K562 (cell line): ENCODE data around the gene LDLRAD1. TPM values are rescaled to one million over a fixed set of nuclear protein-coding genes. Genes with fewer than 3 reads are reported as not detected.
A peak's percentile ranks its signal among the peaks of the same experiment; 100 is the strongest.

ENCODE experiments used
- BDP1 ChIP-seq: IDR thresholded peaks from 3 replicates; pipeline ENCODE4 v1.6.1; 2011; ENCODE audit not compliant: insufficient read length, insufficient read depth
- BHLHE40 ChIP-seq: IDR thresholded peaks from 2 replicates; pipeline ENCODE4 v1.6.1; 2011; ENCODE audit warnings: low read length, improper control_type of control experiment
- BRD4 ChIP-seq: fragments of 200-600 bp; sonication (generic); IDR thresholded peaks from 2 replicates; pipeline ENCODE4 v1.6.1; 2017; ENCODE audit warnings: inconsistent platforms
- CBX2 ChIP-seq: fragments of 200-600 bp; sonication (generic); IDR thresholded peaks from one replicate; pipeline ENCODE4 v1.6.1; 2012; ENCODE audit warnings: mild to moderate bottlenecking, low read length, inconsistent platforms; ENCODE audit not compliant: insufficient read depth, poor library complexity, severe bottlenecking
- ELF1 ChIP-seq: fragments of 200-800 bp; sonication (Bioruptor generic); IDR thresholded peaks from 2 replicates; pipeline ENCODE4 v1.6.1; 2016; ENCODE audit warnings: missing genetic modification characterization, missing compliant biosample characterization
- ERF ChIP-seq: fragments of 450-650 bp; formaldehyde crosslinking; IDR thresholded peaks from 2 replicates; pipeline ENCODE4 v1.4.0; 2020; ENCODE audit warnings: mild to moderate bottlenecking, mixed read lengths
- ETS2 ChIP-seq: IDR thresholded peaks from 2 replicates; pipeline ENCODE4 v1.6.1; 2016; ENCODE audit warnings: borderline replicate concordance, missing genetic modification characterization, mild to moderate bottlenecking, moderate library complexity, missing compliant biosample characterization; ENCODE audit not compliant: poor library complexity, severe bottlenecking
- FOXP1 ChIP-seq: sonication (generic); formaldehyde crosslinking; IDR thresholded peaks from 2 replicates; pipeline ENCODE4 v1.8.0; 2022; ENCODE audit warnings: mild to moderate bottlenecking, missing genetic modification reagents
- GABPB1 ChIP-seq: sonication (generic); formaldehyde crosslinking; IDR thresholded peaks from 2 replicates; pipeline ENCODE4 v1.8.0; 2022; ENCODE audit warnings: mild to moderate bottlenecking, missing genetic modification reagents
- HLTF ChIP-seq: fragments of 450-650 bp; IDR thresholded peaks from 2 replicates; pipeline ENCODE4 v1.6.1; 2016
- MYBL2 ChIP-seq, 2 experiments: fragments of 450-650 bp in 1 of 2; sonication (generic) in 1 of 2; formaldehyde crosslinking in 1 of 2; IDR thresholded peaks; 2 replicates each; pipeline versions ENCODE4 v1.6.1 to v1.8.1; 2017 to 2022; ENCODE audit warnings: borderline replicate concordance in 1 of 2, inconsistent platforms in 1 of 2, low read depth in 1 of 2, mild to moderate bottlenecking in 1 of 2, missing genetic modification reagents in 1 of 2, moderate library complexity in 1 of 2
- RFX7 ChIP-seq: fragments of 250-450 bp; sonication (Bioruptor Pico); IDR thresholded peaks from 2 replicates; pipeline ENCODE4 v1.5.1; 2021; ENCODE audit warnings: mild to moderate bottlenecking
- SP1 ChIP-seq: sonication (generic); formaldehyde crosslinking; IDR thresholded peaks from 2 replicates; pipeline ENCODE4 v1.8.1; 2022; ENCODE audit warnings: mild to moderate bottlenecking, missing genetic modification reagents
- TCF3 ChIP-seq: sonication (generic); formaldehyde crosslinking; IDR thresholded peaks from 2 replicates; pipeline ENCODE4 v1.4.0; 2020; ENCODE audit warnings: mild to moderate bottlenecking, missing genetic modification reagents
- U2AF2 ChIP-seq: fragments of 200-400 bp; formaldehyde crosslinking; optimal IDR thresholded peaks from 2 replicates; pipeline ENCODE3; 2017; ENCODE audit warnings: low read depth, mild to moderate bottlenecking, low read length
- XRCC4 ChIP-seq: IDR thresholded peaks from one replicate; pipeline ENCODE4 v1.6.1; 2011; ENCODE audit not compliant: insufficient read depth, insufficient read length; ENCODE audit errors: extremely low read depth
- ZNF140 ChIP-seq: fragments of 250-450 bp; sonication (Bioruptor Pico); IDR thresholded peaks from 2 replicates; pipeline ENCODE4 v1.8.0; 2021; ENCODE audit warnings: moderate library complexity, mild to moderate bottlenecking, inconsistent platforms
- ZNF224 ChIP-seq: sonication (generic); formaldehyde crosslinking; IDR thresholded peaks from 2 replicates; pipeline ENCODE4 v1.8.0; 2022; ENCODE audit warnings: mild to moderate bottlenecking, missing genetic modification reagents
- ZNF263 ChIP-seq: sonication (generic); formaldehyde crosslinking; IDR thresholded peaks from 2 replicates; pipeline ENCODE4 v1.8.0; 2022; ENCODE audit warnings: mild to moderate bottlenecking, missing genetic modification reagents, borderline replicate concordance
- ZNF274 ChIP-seq: IDR thresholded peaks from 2 replicates; pipeline ENCODE4 v1.6.1; 2011; ENCODE audit warnings: low read depth, mild to moderate bottlenecking, low read length, moderate library complexity, borderline replicate concordance
- ZNF347 ChIP-seq: fragments of 450-650 bp; formaldehyde crosslinking; IDR thresholded peaks from 2 replicates; pipeline ENCODE4 v1.4.0; 2020; ENCODE audit warnings: low read depth, mild to moderate bottlenecking, moderate library complexity
- ZNF696 ChIP-seq: fragments of 250-450 bp; sonication (Bioruptor Pico); conservative IDR thresholded peaks from 2 replicates; pipeline ENCODE4 v1.4.0; 2020; ENCODE audit warnings: mild to moderate bottlenecking, moderate library complexity
- ZNF778 ChIP-seq: fragments of 450-650 bp; formaldehyde crosslinking; IDR thresholded peaks from 2 replicates; pipeline ENCODE4 v1.4.0; 2020; ENCODE audit warnings: mild to moderate bottlenecking, moderate library complexity
- ZNF830 ChIP-seq: fragments of 250-450 bp; sonication (Bioruptor Pico); IDR thresholded peaks from 2 replicates; pipeline ENCODE4 v1.5.0; 2021; ENCODE audit warnings: mild to moderate bottlenecking
- polyA plus RNA-seq, 8 experiments: library from polyadenylated mRNA; depleted of rRNA in 4 of 8; stranded (reverse) in 5 of 8; unstranded in 3 of 8; fragments of >200 nt; fragmentation: Nextera tagmentation in 2 of 8; fragmentation: Illumina TruSeq in 1 of 8; extraction: Ambion mirVana in 2 of 8; extraction: Trizol in 1 of 8; gene quantifications; 2 replicates each; pipeline versions ENCODE4 v1.2.1 to v1.2.3, GENCODE V29; 2011 to 2014; ENCODE audit warnings: inconsistent platforms in 1 of 8, missing spikeins in 1 of 8
- total RNA-seq, 7 experiments: library from RNA; depleted of rRNA in 6 of 7; stranded (reverse); fragments of >200 nt in 6 of 7; fragmentation: Illumina TruSeq in 2 of 7; extraction: Trizol in 2 of 7; gene quantifications; 2 replicates each; pipeline versions ENCODE4 v1.2.1 to v1.2.3, GENCODE V29; 2011 to 2021; ENCODE audit warnings: low replicate concordance in 1 of 7
- TF ChIP-seq, protein P1 (sequence below): fragments of 250-450 bp; sonication (Bioruptor Pico); IDR thresholded peaks from 2 replicates; pipeline ENCODE4 v1.8.0; 2022; ENCODE audit warnings: inconsistent platforms, mild to moderate bottlenecking, moderate library complexity, borderline replicate concordance
- TF ChIP-seq, protein P2 (sequence below): sonication (generic); formaldehyde crosslinking; IDR thresholded peaks from 2 replicates; pipeline ENCODE4 v1.8.1; 2022; ENCODE audit warnings: missing genetic modification reagents
- TF ChIP-seq, protein P3 (sequence below): sonication (generic); formaldehyde crosslinking; IDR thresholded peaks from 2 replicates; pipeline ENCODE4 v1.8.1; 2022; ENCODE audit warnings: missing genetic modification reagents

The LDLRAD1 gene
- total and polyA plus RNA-seq, 9 of the 15 experiments (the other 6 are each of a cell fraction or from before 2014, with no cell fraction given) = not detected

DNA sequence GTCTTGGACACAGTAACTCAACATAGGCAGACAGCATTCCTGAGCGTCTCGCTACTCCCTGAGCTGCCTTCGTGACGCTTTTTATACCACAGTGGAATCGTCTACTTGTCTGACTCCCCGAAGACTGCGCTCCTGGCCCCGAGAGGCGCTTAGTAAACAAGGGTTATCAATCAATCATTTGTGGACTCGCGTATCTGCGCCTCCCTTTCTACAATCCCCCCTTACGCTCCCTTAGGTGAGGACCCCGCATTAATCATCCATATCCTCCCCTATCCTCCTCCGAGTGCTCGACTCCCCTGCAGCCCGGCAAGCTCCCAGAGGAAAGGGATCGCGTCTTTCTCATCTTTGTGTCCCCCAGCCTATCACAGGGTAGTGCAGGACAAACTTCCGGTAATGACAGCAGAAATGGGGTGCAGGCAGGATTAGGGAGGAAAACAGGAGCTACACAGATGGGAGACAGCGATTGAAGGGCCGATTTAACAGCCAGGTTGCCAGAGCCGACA is 34.5 kb upstream of the LDLRAD1 start (continued):
- TF ChIP-seq ZNF778 (CRISPR knock-in tag) = no peak
- no peak for TF ChIP-seq BHLHE40
- no peak for TF ChIP-seq ZNF274
- no peak for TF ChIP-seq ZNF830 (CRISPR knock-in tag)
- TF ChIP-seq ZNF140 (CRISPR knock-in tag) = no peak
- TF ChIP-seq XRCC4 = no peak
- no peak for TF ChIP-seq FOXP1 (CRISPR knock-in tag)
- no peak for TF ChIP-seq ZNF347 (CRISPR knock-in tag)
- TF ChIP-seq ZNF696 (CRISPR knock-in tag) = no peak
- 0 out of 2 replicates have a peak, but pooled peaks have one; percentile 0 for TF ChIP-seq ZNF263 (CRISPR knock-in tag)
- no peak for TF ChIP-seq RFX7 (CRISPR knock-in tag)
- TF ChIP-seq, protein P1, sequence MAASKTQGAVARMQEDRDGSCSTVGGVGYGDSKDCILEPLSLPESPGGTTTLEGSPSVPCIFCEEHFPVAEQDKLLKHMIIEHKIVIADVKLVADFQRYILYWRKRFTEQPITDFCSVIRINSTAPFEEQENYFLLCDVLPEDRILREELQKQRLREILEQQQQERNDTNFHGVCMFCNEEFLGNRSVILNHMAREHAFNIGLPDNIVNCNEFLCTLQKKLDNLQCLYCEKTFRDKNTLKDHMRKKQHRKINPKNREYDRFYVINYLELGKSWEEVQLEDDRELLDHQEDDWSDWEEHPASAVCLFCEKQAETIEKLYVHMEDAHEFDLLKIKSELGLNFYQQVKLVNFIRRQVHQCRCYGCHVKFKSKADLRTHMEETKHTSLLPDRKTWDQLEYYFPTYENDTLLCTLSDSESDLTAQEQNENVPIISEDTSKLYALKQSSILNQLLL = no peak
- TF ChIP-seq ZNF224 = peak; percentile 73; the same call in 1 of the 2 replicates
- no peak for TF ChIP-seq BDP1
- no peak for TF ChIP-seq U2AF2
- no peak for TF ChIP-seq GABPB1 (CRISPR knock-in tag)
- no peak for TF ChIP-seq BRD4
- no peak for TF ChIP-seq SP1
- no peak for TF ChIP-seq TCF3 (CRISPR knock-in tag)
- TF ChIP-seq HLTF = peak; percentile 64
- no peak for TF ChIP-seq ELF1 (tag)
- no peak for TF ChIP-seq MYBL2 (IDR thresholded peaks at IDR 0.05; ENCODE audit: low read depth)
- no peak for TF ChIP-seq MYBL2 (CRISPR knock-in tag; IDR thresholded peaks at IDR 0.05; ENCODE audit: borderline replicate concordance)
- TF ChIP-seq, protein P2, sequence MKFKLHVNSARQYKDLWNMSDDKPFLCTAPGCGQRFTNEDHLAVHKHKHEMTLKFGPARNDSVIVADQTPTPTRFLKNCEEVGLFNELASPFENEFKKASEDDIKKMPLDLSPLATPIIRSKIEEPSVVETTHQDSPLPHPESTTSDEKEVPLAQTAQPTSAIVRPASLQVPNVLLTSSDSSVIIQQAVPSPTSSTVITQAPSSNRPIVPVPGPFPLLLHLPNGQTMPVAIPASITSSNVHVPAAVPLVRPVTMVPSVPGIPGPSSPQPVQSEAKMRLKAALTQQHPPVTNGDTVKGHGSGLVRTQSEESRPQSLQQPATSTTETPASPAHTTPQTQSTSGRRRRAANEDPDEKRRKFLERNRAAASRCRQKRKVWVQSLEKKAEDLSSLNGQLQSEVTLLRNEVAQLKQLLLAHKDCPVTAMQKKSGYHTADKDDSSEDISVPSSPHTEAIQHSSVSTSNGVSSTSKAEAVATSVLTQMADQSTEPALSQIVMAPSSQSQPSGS (CRISPR knock-in tag) = no peak
- no peak for TF ChIP-seq ETS2
- TF ChIP-seq CBX2 = no peak
- TF ChIP-seq, protein P3, sequence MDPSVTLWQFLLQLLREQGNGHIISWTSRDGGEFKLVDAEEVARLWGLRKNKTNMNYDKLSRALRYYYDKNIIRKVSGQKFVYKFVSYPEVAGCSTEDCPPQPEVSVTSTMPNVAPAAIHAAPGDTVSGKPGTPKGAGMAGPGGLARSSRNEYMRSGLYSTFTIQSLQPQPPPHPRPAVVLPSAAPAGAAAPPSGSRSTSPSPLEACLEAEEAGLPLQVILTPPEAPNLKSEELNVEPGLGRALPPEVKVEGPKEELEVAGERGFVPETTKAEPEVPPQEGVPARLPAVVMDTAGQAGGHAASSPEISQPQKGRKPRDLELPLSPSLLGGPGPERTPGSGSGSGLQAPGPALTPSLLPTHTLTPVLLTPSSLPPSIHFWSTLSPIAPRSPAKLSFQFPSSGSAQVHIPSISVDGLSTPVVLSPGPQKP (CRISPR knock-in tag) = no peak
- peak; percentile 41; the same call in 1 of the 2 replicates for TF ChIP-seq ERF (CRISPR knock-in tag)
